HFF-Myc (cell line): ENCODE measurements around the gene TTC39C.

Experiments
- DNase-seq: peaks from one replicate; pipeline ENCODE4 v3.0.0-alpha.2; 2011; ENCODE audit warnings: low read depth; ENCODE audit errors: extremely low read depth
- H3K4me3 ChIP-seq: replicated peaks from 2 replicates; pipeline ENCODE4 v1.5.1; 2011; ENCODE audit warnings: low read depth, mild to moderate bottlenecking, control low read depth, low read length
- CTCF ChIP-seq: IDR thresholded peaks from 2 replicates; pipeline ENCODE4 v1.5.1; 2012; ENCODE audit warnings: mild to moderate bottlenecking, low read depth, low read length, control low read depth; ENCODE audit errors: missing control alignments

Gene TTC39C

GRCh38 chr18:24094561-24094960 lies 80.0 kb downstream of the TTC39C start:
- TF ChIP-seq CTCF, result no peak
- no peak for DNase-seq

GRCh38 chr18:24095976-24096375 lies 81.4 kb downstream of the TTC39C start:
- DNase-seq, result no peak
- H3K4me3 ChIP-seq, result no peak overlapping the region
- no peak for TF ChIP-seq CTCF

More at GRCh38 chr18:24094561-24094960, 80.0 kb downstream of the TTC39C start:
- H3K4me3 ChIP-seq, result no peak overlapping the region

DNA sequence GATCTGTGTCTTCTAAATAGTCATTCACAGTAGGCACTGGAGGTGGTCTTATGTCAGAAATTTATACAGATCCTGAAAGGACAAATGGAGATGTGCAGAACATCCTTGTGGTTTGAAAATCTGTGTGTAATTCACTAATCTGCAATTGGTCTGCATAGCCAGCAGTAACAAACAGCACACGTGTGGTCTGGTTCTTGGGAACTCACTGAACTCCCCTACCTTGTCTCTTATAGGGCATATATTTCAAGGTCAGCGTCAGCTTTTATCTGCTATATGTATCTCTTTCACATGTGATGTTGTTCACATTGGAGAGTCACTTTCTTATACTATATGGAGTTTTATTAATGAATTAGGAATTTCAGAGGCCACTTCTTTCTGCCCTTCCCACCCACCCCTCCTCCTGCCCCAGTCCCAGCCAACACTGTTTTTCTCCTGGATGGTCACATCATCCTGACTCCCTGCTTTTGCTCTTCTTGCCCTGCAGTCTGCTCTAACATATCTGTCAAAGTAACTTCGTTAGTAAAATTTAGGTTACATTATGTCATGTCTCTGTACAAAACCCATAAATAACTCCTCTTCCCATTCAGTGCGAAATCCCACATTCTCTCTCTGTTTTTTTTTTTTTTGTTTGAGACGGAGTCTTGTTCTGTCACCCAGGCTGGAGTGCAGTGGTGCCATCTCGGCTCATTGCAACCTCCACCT lies 88.9 kb downstream of the TTC39C start:
- DNase-seq, result no peak

DNA sequence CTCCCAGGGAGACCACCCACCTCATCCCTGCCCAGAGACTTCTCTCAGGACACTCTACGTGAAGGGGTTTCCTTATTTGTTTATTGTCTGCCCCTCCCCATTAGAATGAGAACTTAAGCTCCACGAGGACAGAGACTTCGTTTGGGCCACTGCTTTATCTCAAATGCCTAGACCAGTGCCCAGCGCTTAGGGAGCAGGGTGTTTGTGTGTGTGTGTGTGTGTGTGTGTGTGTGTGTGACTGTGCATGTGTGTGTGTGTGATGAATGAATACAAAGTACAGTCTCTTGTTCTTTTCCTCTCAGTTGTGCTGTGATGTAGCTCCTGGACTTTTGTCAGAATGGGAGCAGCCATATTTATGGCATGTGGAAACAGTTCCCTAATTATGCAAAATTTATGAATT lies 89.9 kb downstream of the TTC39C start:
- no peak for DNase-seq
- no peak for TF ChIP-seq CTCF
- no peak overlapping the region for H3K4me3 ChIP-seq

More for the DNA sequence above, 88.9 kb downstream of the TTC39C start:
- no peak overlapping the region for H3K4me3 ChIP-seq
- TF ChIP-seq CTCF, result no peak

- no peak for TF ChIP-seq CTCF
- no peak for DNase-seq
- H3K4me3 ChIP-seq, result no peak overlapping the region
These were observed 94.1 kb downstream of the TTC39C start for GRCh38 chr18:24108641-24109040.

DNA sequence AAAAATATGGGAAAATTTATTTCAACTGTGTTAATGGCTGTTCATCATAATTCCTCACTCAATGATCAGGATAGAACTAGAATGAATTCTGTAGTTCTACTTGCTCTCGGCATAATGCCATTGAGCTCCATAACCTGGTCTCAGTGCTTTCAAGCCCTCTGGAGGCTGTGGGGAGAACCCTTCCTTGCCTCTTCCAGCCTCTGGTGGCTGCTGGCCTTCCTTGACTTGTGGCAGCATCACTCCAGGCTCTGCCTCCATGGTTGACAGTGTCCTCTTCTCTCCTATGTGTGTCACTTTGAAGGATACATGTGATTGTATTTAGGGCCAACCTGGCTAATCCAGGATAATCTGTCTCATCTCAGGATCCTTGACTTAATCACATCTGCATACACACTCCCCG lies 97.4 kb downstream of the TTC39C start:
- no peak overlapping the region for H3K4me3 ChIP-seq
- peak; percentile 2 for TF ChIP-seq CTCF
- no peak for DNase-seq

- no peak overlapping the region for H3K4me3 ChIP-seq
- TF ChIP-seq CTCF, result no peak
These were observed 97.9 kb downstream of the TTC39C start for GRCh38 chr18:24112464-24112863.

More at GRCh38 chr18:24112464-24112863, 97.9 kb downstream of the TTC39C start:
- no peak for DNase-seq
